Measurements from ENCODE around the gene CMSS1. TPM values are rescaled to one million over a fixed set of nuclear protein-coding genes. Genes with fewer than 3 reads are reported as not detected.

CMSS1 gene
- total RNA-seq, 1 experiment from 2014 or later = 98.6 TPM

DNA sequence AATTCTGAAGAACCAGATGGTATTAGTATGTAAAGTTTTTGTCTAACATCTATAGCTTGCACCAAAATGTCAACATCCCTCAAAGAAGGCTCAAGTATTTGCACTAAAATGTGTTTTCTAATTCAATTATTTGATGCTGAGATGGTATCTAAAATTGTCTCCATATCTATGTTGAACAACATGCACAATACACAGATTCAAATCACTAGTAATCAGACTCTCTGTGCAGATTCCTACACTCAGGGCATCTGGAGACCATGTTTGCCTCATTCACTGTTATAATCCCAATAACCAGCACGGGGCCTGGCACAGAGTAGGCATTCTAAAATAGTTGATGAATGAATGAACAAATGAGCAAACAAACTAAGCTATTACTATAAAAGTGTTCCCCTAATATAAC, 294.1 kb downstream of the CMSS1 start:
- Histone ChIP-seq H3K27ac (ENCODE audit: low read depth, low read length, poor library complexity, severe bottlenecking) (no peak overlapping the region), H3K36me3 (ENCODE audit: insufficient read depth, low read length, poor library complexity, severe bottlenecking) (no peaks in the 10 kb centered on the region), H3K4me3 (ENCODE audit: low read depth, low read length, poor library complexity, severe bottlenecking) (no peak overlapping the region), H3K4me1 (ENCODE audit: insufficient read depth, low read length, poor library complexity, severe bottlenecking) (peaks cover 8% of the 10 kb centered on the region), H3K9me3 (ENCODE audit: low read depth, low read length, poor library complexity, severe bottlenecking) (no peaks in the 10 kb centered on the region), H3K27me3 (replicated peaks; ENCODE audit: insufficient read depth, low read depth, low read length, poor library complexity) (no peaks in the 10 kb centered on the region)
- DNase-seq (ENCODE audit: low spot score) = no peak
- intact Hi-C loops (cut with micrococcal nuclease; ENCODE audit: unreplicated experiment) = no loop called here
- TF ChIP-seq EZH2 (IDR thresholded peaks at IDR 0.05; ENCODE audit: borderline replicate concordance, low read depth, low read length, poor library complexity, severe bottlenecking) = no peak
- TF ChIP-seq, protein P1, sequence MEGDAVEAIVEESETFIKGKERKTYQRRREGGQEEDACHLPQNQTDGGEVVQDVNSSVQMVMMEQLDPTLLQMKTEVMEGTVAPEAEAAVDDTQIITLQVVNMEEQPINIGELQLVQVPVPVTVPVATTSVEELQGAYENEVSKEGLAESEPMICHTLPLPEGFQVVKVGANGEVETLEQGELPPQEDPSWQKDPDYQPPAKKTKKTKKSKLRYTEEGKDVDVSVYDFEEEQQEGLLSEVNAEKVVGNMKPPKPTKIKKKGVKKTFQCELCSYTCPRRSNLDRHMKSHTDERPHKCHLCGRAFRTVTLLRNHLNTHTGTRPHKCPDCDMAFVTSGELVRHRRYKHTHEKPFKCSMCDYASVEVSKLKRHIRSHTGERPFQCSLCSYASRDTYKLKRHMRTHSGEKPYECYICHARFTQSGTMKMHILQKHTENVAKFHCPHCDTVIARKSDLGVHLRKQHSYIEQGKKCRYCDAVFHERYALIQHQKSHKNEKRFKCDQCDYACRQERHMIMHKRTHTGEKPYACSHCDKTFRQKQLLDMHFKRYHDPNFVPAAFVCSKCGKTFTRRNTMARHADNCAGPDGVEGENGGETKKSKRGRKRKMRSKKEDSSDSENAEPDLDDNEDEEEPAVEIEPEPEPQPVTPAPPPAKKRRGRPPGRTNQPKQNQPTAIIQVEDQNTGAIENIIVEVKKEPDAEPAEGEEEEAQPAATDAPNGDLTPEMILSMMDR (conservative IDR thresholded peaks at IDR 0.05; ENCODE audit: low read depth, low read length) = no peak
- no TSS peak for BruUV-seq (replicated peaks)
- POLR2A ChIA-PET (ENCODE audit: low non-redundant PET) = no interaction called here
- CTCF ChIA-PET = interaction anchor here (0.6 kb wide), 1 partner anchor 152 kb away, joined by 3 read pairs; no protein-coding TSS in a partner anchor

DNA sequence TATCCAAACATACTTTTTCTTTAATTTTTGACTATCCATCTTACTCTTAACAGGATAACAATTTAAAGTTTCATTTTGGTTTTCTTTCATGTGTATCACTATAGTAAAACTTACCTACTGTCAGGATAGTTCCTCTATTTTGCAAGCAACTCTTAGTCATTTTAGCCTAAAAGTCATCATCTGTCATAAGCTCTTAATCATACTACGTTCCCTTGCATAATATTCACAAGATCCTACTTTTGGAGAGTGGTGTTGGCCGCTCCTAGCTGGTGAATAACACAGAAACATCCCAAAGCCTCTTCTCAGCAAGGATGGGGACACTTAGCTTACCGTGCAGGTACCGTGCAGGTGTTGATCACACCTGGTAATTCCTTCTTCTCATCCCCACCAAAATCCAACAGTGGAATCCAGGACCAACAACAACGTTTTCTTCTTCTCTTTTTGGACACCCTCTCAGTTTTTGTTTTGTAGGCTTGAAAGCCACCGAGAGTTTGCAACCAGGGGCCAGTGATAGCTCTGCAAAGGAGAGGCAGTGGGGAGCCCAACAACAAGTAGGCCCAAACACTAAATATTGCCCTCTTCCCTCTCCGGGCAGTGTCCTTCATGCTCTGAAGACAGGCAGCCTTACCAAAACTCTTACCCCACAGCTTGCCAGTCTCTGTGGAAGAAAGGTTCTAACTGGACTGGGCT, 296.2 kb downstream of the CMSS1 start:
- no peak overlapping the region for H3K27ac ChIP-seq (ENCODE audit: low read depth, low read length, poor library complexity, severe bottlenecking)
- no peak for DNase-seq (ENCODE audit: low spot score)
- no peak for TF ChIP-seq EZH2 (IDR thresholded peaks at IDR 0.05; ENCODE audit: borderline replicate concordance, low read depth, low read length, poor library complexity, severe bottlenecking)
- TF ChIP-seq, protein P1 (conservative IDR thresholded peaks at IDR 0.05; ENCODE audit: low read depth, low read length) = no peak

DNA sequence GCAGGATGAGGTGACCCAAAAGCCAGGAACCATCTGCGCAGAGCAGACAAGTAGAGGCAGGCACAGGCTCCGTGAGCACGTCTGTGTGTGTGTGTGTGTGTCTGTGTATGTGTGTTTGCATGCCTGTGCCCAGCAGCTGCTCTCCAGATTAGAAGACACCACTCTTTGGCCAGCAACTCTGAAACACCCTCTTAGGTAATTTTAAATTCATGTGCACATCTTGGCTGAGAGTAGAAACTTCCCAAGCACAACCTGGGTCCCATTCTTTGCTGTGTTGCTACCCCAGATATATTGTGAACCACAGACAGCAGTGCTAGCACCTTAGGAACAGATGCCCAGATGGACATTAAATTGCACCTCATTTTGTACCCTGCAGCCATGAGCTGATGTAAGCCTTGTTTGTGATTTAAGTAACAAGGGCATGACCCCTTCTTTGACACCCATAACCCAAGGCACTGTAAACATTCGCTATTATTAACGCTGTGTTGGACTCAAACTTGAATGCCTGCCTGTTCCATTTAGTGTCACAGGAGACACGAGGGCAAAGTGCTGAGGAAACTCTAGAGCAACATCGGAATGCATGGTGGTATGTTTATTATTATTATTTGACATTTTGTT, 296.9 kb downstream of the CMSS1 start, which contains the start of gene FILIP1L:
Gene FILIP1L, minus strand, starts transcription at position 89 of the 618 bp plus-strand sequence.
- TF ChIP-seq, protein P1 (conservative IDR thresholded peaks at IDR 0.05; ENCODE audit: low read depth, low read length) = no peak
- TF ChIP-seq EZH2 (IDR thresholded peaks at IDR 0.05; ENCODE audit: borderline replicate concordance, low read depth, low read length, poor library complexity, severe bottlenecking) = no peak
- POLR2A ChIA-PET (ENCODE audit: low non-redundant PET) = no interaction called here
- no peak for DNase-seq (ENCODE audit: low spot score)
- no TSS peak for BruUV-seq (replicated peaks)
- H3K9me3 ChIP-seq (ENCODE audit: low read depth, low read length, poor library complexity, severe bottlenecking) = no peaks in the 10 kb centered on the region
- no peak within 1 kb of the TSS for H3K27ac ChIP-seq (ENCODE audit: low read depth, low read length, poor library complexity, severe bottlenecking)
- H3K4me1 ChIP-seq (ENCODE audit: insufficient read depth, low read length, poor library complexity, severe bottlenecking) = no peaks in the 10 kb centered on the region
- CTCF ChIA-PET = no interaction called here
- no peaks in the 10 kb centered on the region for H3K36me3 ChIP-seq (ENCODE audit: insufficient read depth, low read length, poor library complexity, severe bottlenecking)
- H3K4me3 ChIP-seq (ENCODE audit: low read depth, low read length, poor library complexity, severe bottlenecking) = no peak within 1 kb of the TSS
- intact Hi-C loops (cut with micrococcal nuclease; ENCODE audit: unreplicated experiment) = no loop called here
- H3K27me3 ChIP-seq (replicated peaks; ENCODE audit: insufficient read depth, low read depth, low read length, poor library complexity) = no peaks in the 10 kb centered on the region

More for the DNA sequence above, 296.2 kb downstream of the CMSS1 start:
- POLR2A ChIA-PET (ENCODE audit: low non-redundant PET) = no interaction called here
- intact Hi-C loops (cut with micrococcal nuclease; ENCODE audit: unreplicated experiment) = no loop called here
- BruUV-seq (replicated peaks) = no TSS peak
- H3K4me1 ChIP-seq (ENCODE audit: insufficient read depth, low read length, poor library complexity, severe bottlenecking) = no peaks in the 10 kb centered on the region
- no peaks in the 10 kb centered on the region for H3K27me3 ChIP-seq (replicated peaks; ENCODE audit: insufficient read depth, low read depth, low read length, poor library complexity)
- CTCF ChIA-PET = no interaction called here
- no peak overlapping the region for H3K4me3 ChIP-seq (ENCODE audit: low read depth, low read length, poor library complexity, severe bottlenecking)
- no peaks in the 10 kb centered on the region for H3K9me3 ChIP-seq (ENCODE audit: low read depth, low read length, poor library complexity, severe bottlenecking)
- H3K36me3 ChIP-seq (ENCODE audit: insufficient read depth, low read length, poor library complexity, severe bottlenecking) = no peaks in the 10 kb centered on the region

Measured in A673 (cell line).